SU-DHL-6 (cell line): Measurements from ENCODE around the gene TICRR.

Source experiments
- CTCF ChIP-seq: fragments of 200-600 bp; sonication (generic); IDR thresholded peaks from one replicate; pipeline ENCODE4 v1.5.1; 2017; ENCODE audit warnings: antibody characterized with exemption, mild to moderate bottlenecking, low read length, moderate library complexity; ENCODE audit not compliant: insufficient read depth, poor library complexity, severe bottlenecking
- EZH2phosphoT487 ChIP-seq: fragments of 200-600 bp; sonication (generic), shearing (Covaris generic); conservative IDR thresholded peaks from 2 replicates; pipeline ENCODE4 v1.6.1; 2018; ENCODE audit warnings: mild to moderate bottlenecking, antibody characterized with exemption, low read length, moderate library complexity, mixed read lengths

GRCh38 chr15:89675606-89676005, 100.3 kb downstream of the TICRR start:
- no peak for TF ChIP-seq CTCF
- TF ChIP-seq EZH2phosphoT487: no peak
